Nephron (organoid): ENCODE results near the gene VPS37C.

Experiments used
- H3K27ac Mint-ChIP-seq, 3 experiments: 2 replicates each; pipeline ENCODE4 v1.8.0; 2020; ENCODE audit warnings: mixed read lengths in 3 of 3, mild to moderate bottlenecking in 2 of 3, moderate library complexity in 1 of 3
- H3K27me3 Mint-ChIP-seq: 2 replicates; pipeline ENCODE4 v1.8.0; 2021; ENCODE audit warnings: low read depth, mild to moderate bottlenecking, moderate library complexity, mixed read lengths
- H3K36me3 Mint-ChIP-seq: 2 replicates; pipeline ENCODE4 v1.8.0; 2020; ENCODE audit warnings: low read depth, mixed read lengths
- H3K4me1 Mint-ChIP-seq: 2 replicates; pipeline ENCODE4 v1.8.0; 2020; ENCODE audit warnings: mixed read lengths
- H3K4me3 Mint-ChIP-seq, 3 experiments: 2 replicates each; pipeline ENCODE4 v1.8.0; 2020; ENCODE audit warnings: mild to moderate bottlenecking in 3 of 3, mixed read lengths in 3 of 3, moderate library complexity in 2 of 3
- H3K9me3 Mint-ChIP-seq: 2 replicates; pipeline ENCODE4 v1.8.0; 2020; ENCODE audit warnings: mixed read lengths
- TF ChIP-seq, protein P1 (sequence below), 3 experiments: fragments of 200-600 bp; sonication (generic); IDR thresholded peaks; one replicate each; pipeline ENCODE4 v1.5.0; 2021; ENCODE audit warnings: antibody characterized with exemption in 3 of 3; ENCODE audit not compliant: unreplicated experiment in 3 of 3

Gene VPS37C

DNA sequence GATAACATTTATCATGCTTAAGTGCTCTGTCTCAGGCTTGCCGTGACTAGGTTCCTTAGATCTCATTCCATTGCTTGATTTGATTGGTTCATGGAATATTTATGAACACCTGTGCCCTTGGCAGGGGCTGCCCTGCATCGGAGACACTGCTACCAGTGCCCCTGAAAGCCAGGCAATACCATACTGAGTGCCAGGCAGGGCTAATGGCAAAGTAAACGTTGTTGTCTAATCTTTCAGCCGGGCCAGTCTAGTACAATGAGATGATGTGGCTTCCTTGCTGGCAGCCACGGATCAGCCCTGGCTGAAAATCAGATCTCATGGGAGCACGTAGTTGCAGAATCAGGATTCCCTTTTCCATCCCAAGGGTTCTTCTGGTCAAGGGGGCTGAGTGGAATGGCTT is 37.1 kb upstream of the VPS37C start:
- TF ChIP-seq, protein P1, sequence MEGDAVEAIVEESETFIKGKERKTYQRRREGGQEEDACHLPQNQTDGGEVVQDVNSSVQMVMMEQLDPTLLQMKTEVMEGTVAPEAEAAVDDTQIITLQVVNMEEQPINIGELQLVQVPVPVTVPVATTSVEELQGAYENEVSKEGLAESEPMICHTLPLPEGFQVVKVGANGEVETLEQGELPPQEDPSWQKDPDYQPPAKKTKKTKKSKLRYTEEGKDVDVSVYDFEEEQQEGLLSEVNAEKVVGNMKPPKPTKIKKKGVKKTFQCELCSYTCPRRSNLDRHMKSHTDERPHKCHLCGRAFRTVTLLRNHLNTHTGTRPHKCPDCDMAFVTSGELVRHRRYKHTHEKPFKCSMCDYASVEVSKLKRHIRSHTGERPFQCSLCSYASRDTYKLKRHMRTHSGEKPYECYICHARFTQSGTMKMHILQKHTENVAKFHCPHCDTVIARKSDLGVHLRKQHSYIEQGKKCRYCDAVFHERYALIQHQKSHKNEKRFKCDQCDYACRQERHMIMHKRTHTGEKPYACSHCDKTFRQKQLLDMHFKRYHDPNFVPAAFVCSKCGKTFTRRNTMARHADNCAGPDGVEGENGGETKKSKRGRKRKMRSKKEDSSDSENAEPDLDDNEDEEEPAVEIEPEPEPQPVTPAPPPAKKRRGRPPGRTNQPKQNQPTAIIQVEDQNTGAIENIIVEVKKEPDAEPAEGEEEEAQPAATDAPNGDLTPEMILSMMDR (IDR thresholded peaks at IDR 0.05; ENCODE audit: unreplicated experiment in 3 of 3): no peak
- Mint-ChIP-seq H3K27ac (no peak overlapping the region), H3K27me3 (peaks cover 11% of the 10 kb centered on the region), H3K36me3 (no peaks in the 10 kb centered on the region), H3K9me3 (peaks cover 2% of the 10 kb centered on the region), H3K4me1 (peaks cover 13% of the 10 kb centered on the region), H3K4me3 (no peak overlapping the region)

DNA sequence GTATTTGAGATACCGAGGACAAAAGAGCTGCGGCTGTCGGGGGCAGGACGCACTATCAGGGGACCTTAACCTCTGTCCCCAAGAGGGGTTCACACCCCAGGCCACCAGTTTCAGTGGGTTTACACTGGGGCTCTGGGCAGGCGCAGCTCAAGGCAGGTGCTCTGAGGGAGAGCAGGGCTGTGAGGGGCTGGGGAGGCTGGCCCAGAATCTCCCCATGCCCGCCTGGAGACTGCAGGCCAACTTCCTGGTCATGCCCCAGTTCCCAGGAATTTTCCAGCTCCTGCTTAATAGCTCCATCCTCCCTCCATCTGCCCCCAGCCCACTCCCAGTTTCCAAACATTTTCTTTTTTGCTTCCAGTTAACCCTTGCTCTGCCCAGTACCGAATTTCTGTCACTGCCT is 34.5 kb upstream of the VPS37C start:
- H3K27ac Mint-ChIP-seq: peak overlapping the region; percentile 74 to 86 (median 75)
- TF ChIP-seq, protein P1 (IDR thresholded peaks at IDR 0.05; ENCODE audit: unreplicated experiment in 3 of 3): no peak

DNA sequence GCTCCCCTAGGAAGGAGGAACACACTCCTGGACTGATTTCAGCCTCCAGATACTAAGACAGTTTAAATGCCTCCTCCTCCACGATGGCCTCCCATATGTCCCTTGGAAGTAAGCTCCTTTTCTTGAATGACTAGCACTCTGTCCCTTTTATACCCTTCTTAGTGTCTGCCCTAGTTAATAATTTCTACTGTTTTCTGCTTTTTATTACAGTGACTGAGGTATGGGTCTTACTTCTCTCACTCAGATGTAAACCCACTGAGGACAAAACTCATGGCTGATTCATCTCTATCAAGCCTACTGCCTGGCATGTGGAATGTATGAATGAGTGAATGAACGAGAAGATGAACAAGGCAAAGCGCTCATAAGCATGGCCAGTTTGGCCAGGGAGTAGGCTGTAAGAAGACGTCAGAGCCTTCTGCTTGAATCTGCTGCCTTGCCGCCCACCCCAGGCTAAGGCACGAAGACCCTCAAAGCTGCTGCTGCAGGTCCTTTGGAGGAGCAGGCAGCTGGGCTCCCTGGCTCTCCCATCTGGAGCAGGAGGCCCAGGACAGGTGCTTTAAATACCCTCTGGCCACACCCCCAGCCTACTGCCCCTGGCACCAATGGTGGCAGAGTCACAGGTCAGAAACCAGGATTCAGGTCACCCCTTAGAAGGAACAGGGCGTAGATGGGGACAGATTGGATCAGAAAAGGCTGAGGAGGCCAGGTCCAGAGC is 33.9 kb upstream of the VPS37C start:
- TF ChIP-seq, protein P1 (IDR thresholded peaks at IDR 0.05; ENCODE audit: unreplicated experiment in 3 of 3): no peak
- Mint-ChIP-seq H3K4me1 (peaks cover 13% of the 10 kb centered on the region), H3K9me3 (peaks cover 2% of the 10 kb centered on the region), H3K27ac (peak overlapping the region; percentile 74 to 86 (median 75)), H3K36me3 (no peaks in the 10 kb centered on the region), H3K4me3 (no peak overlapping the region), H3K27me3 (peaks cover 6% of the 10 kb centered on the region)

More for the DNA sequence above, 34.5 kb upstream of the VPS37C start:
- H3K4me3 Mint-ChIP-seq: peak overlapping the region in 2 of 3 experiments; percentile 5 to 69
- H3K36me3 Mint-ChIP-seq: no peaks in the 10 kb centered on the region
- H3K27me3 Mint-ChIP-seq: peaks cover 6% of the 10 kb centered on the region
- peaks cover 2% of the 10 kb centered on the region for H3K9me3 Mint-ChIP-seq
- peaks cover 13% of the 10 kb centered on the region for H3K4me1 Mint-ChIP-seq

DNA sequence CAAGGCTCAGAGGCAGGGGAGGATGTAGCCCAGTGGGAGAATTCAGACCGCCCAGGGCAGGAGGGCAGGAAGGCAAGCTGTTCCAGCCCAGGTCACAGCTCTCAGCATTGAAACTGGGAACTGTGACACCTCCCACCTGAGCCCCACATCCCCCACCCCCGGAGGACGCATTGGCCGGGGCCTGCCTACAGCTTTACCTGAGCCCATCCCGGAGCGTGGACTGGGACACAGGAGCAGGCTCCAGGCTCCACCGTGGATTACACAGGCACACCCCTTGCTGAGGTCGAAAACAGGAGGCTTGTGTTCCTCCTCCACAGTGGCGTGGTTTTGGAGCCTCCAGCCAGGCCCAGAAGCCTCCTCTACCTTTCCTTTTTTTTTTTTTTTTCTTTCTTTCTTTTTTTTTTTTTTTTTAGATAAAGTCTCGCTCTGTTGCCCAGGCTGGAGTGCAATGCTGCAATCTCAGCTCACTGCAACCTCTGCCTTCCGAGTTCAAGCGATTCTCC is 33.0 kb upstream of the VPS37C start:
- Mint-ChIP-seq H3K36me3 (no peaks in the 10 kb centered on the region), H3K27ac (peak overlapping the region; percentile 74 to 86 (median 75)), H3K27me3 (peaks cover 6% of the 10 kb centered on the region), H3K4me1 (peaks cover 13% of the 10 kb centered on the region), H3K4me3 (no peak overlapping the region), H3K9me3 (peaks cover under 1% of the 10 kb centered on the region)
- TF ChIP-seq, protein P1 (IDR thresholded peaks at IDR 0.05; ENCODE audit: unreplicated experiment in 3 of 3): no peak

DNA sequence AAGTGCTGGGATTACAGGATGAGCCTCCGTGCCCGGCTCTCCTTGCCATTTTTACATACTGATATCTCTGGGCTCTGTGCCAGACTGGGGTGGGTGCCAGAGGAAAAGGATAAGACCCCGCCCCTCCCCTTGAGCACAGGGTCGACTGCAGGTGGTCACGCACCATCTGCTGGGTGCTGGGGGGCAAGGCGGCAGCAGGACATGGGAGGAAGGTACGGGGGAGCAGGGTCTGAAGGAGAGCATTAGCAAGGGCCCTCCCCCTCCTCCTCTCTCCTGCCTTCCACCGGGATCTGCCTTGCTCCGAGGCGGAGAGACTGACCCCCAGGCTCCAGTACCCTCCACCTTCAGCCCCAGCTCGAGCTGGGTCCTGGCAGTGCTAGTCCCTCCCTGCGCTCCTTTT is 32.4 kb upstream of the VPS37C start:
- H3K4me3 Mint-ChIP-seq: no peak overlapping the region
- TF ChIP-seq, protein P1 (IDR thresholded peaks at IDR 0.05; ENCODE audit: unreplicated experiment in 3 of 3): no peak
- peaks cover 13% of the 10 kb centered on the region for H3K4me1 Mint-ChIP-seq
- H3K9me3 Mint-ChIP-seq: no peaks in the 10 kb centered on the region
- H3K36me3 Mint-ChIP-seq: no peaks in the 10 kb centered on the region
- H3K27me3 Mint-ChIP-seq: peaks cover 6% of the 10 kb centered on the region
- H3K27ac Mint-ChIP-seq: peak overlapping the region; percentile 37 to 86 (median 74)

DNA sequence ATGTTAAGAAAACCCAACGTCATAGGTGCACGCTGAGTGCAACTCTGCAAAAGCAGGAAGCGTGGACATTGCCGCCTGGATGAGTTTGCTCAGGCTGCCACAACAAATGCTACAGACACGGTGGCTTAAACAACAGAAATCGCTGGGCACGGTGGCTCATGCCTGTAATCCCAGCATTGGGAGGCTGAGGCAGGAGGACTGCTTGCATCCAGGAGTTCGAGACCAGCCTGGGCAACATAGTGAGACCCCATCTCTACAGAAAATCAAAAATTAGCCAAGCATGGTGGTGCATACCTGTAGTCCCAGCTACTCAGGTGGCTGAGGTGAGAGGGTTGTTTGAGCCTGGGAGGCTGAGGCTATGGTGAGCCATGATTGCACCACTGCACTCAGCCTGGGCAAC is 28.7 kb upstream of the VPS37C start:
- Mint-ChIP-seq H3K27me3 (peaks cover 4% of the 10 kb centered on the region), H3K4me1 (peaks cover 8% of the 10 kb centered on the region), H3K27ac (no peak overlapping the region), H3K9me3 (no peaks in the 10 kb centered on the region), H3K36me3 (no peaks in the 10 kb centered on the region), H3K4me3 (no peak overlapping the region)
- TF ChIP-seq, protein P1 (IDR thresholded peaks at IDR 0.05; ENCODE audit: unreplicated experiment in 3 of 3): no peak
